Measurements from ENCODE around the gene STK17A. TPM values are rescaled to one million over a fixed set of nuclear protein-coding genes. Genes with fewer than 3 reads are reported as not detected.

The STK17A gene
- polyA plus RNA-seq, 1 donor from 2014 or later, result 7.9 TPM

GRCh38 chr7:43553999-43554398, 28.9 kb upstream of the STK17A start:
- Histone ChIP-seq H3K9me3 (ENCODE audit: low read length) (no peaks in the 10 kb centered on the region), H3K9me2 (ENCODE audit: insufficient read depth, low read length) (no peaks in the 10 kb centered on the region), H3K9ac (ENCODE audit: low read length) (no peak overlapping the region), H3K36me3 (ENCODE audit: insufficient read depth, low read length) (no peaks in the 10 kb centered on the region), H4K20me1 (ENCODE audit: insufficient read depth) (no peaks in the 10 kb centered on the region), H3K79me2 (replicated peaks; ENCODE audit: insufficient read depth, low read length) (no peaks in the 10 kb centered on the region), H3F3A (ENCODE audit: insufficient read depth, low read length, poor library complexity, severe bottlenecking) (no peaks in the 10 kb centered on the region), H3K27me3 (ENCODE audit: insufficient read depth, low read depth, low read length) (no peaks in the 10 kb centered on the region), H2AFZ (ENCODE audit: low read depth, low read length) (no peak overlapping the region), H3K4me3 (ENCODE audit: low read length) (no peak overlapping the region), H3K4me2 (ENCODE audit: low read length) (no peak overlapping the region), H3K27ac (ENCODE audit: low read length) (no peak overlapping the region)
- no peak for TF ChIP-seq POLR2AphosphoS5 (IDR thresholded peaks at IDR 0.05)
- TF ChIP-seq TAF1 (IDR thresholded peaks at IDR 0.05; ENCODE audit: low read depth), result no peak
- TF ChIP-seq MXI1 (conservative IDR thresholded peaks at IDR 0.05; ENCODE audit: poor library complexity, severe bottlenecking), result no peak
- no peak for TF ChIP-seq EZH2 (IDR thresholded peaks at IDR 0.05; ENCODE audit: borderline replicate concordance, insufficient read depth, low read length, poor library complexity, severe bottlenecking)
- TF ChIP-seq EP300 (conservative IDR thresholded peaks at IDR 0.05; ENCODE audit: poor library complexity, severe bottlenecking), result no peak
- TF ChIP-seq REST (IDR thresholded peaks at IDR 0.05; ENCODE audit: borderline replicate concordance), result no peak
- no peak for TF ChIP-seq CTCF (IDR thresholded peaks at IDR 0.05; ENCODE audit: poor library complexity, severe bottlenecking)
- TF ChIP-seq RAD21 (conservative IDR thresholded peaks at IDR 0.05), result no peak
- TF ChIP-seq SMC3 (conservative IDR thresholded peaks at IDR 0.05; ENCODE audit: poor library complexity), result no peak

- no peaks in the 10 kb centered on the region for H4K20me1 ChIP-seq (ENCODE audit: insufficient read depth)
- no peak overlapping the region for H3K4me2 ChIP-seq (ENCODE audit: low read length)
- H3K36me3 ChIP-seq (ENCODE audit: insufficient read depth, low read length), result no peaks in the 10 kb centered on the region
- no peaks in the 10 kb centered on the region for H3K79me2 ChIP-seq (replicated peaks; ENCODE audit: insufficient read depth, low read length)
- H3K27me3 ChIP-seq (ENCODE audit: insufficient read depth, low read depth, low read length), result no peaks in the 10 kb centered on the region
- H3K27ac ChIP-seq (ENCODE audit: low read length), result no peak overlapping the region
- TF ChIP-seq TAF1 (IDR thresholded peaks at IDR 0.05; ENCODE audit: low read depth) (no peak), EP300 (conservative IDR thresholded peaks at IDR 0.05; ENCODE audit: poor library complexity, severe bottlenecking) (no peak), POLR2AphosphoS5 (IDR thresholded peaks at IDR 0.05) (no peak), SMC3 (conservative IDR thresholded peaks at IDR 0.05; ENCODE audit: poor library complexity) (no peak), REST (IDR thresholded peaks at IDR 0.05; ENCODE audit: borderline replicate concordance) (no peak), RAD21 (conservative IDR thresholded peaks at IDR 0.05) (no peak)
- H3K9me2 ChIP-seq (ENCODE audit: insufficient read depth, low read length), result no peaks in the 10 kb centered on the region
- H3F3A ChIP-seq (ENCODE audit: insufficient read depth, low read length, poor library complexity, severe bottlenecking), result no peaks in the 10 kb centered on the region
- H3K9ac ChIP-seq (ENCODE audit: low read length), result no peak overlapping the region
- no peak overlapping the region for H3K4me3 ChIP-seq (ENCODE audit: low read length)
- no peaks in the 10 kb centered on the region for H3K9me3 ChIP-seq (ENCODE audit: low read length)
- H2AFZ ChIP-seq (ENCODE audit: low read depth, low read length), result no peak overlapping the region
Observed at GRCh38 chr7:43554423-43554822, 28.5 kb upstream of the STK17A start.
